ENCODE results near the gene LITAFD.

Gene LITAFD

DNA sequence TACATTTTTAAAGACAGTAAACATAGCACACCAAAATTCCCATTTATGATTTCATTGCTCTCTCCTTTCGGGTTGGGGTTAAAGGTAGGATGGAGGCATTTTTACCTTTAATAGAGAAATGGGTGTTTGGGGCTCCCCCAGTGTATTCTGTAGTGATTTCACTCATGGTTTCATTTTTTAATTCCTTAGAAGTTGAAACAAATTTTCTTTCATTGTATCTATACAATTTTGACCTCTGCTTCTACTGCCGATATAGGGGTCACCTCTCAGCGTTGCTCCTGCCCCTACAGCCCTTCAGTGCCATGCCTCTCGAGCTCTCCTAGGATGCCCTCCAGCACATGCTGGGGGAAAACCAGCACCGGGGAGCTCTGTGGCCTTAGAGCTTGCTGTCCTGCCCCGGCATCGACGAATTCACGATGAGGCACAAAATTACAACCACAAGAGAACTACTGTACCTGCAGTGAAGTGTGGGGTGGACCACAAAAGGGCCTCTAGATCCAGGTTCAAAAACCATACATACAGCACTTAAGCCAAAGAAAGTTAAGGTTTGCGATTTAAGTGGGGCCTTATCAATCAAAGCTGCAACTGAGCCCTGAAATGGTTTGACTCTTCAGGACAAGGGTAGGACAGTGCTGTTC is 39.3 kb downstream of the LITAFD start:
- no peak for DNase-seq

DNA sequence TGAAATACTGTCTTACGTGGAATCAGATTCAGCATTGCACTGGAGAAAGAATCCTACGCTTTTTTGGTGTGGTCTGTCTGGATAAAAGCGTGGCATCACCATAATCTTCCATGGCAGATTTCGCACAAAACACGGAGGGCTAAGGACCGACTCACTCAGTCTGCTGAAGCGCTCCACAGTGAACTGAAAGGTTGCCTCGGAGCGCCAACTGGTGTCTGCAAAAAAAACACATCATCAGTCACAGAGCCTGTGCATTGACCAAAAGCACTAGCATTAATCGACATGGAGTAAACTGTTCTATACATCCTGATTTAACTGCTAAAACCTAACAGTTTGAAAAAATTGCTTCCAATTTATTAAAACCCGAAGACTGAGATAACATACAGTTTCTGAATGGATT is 41.0 kb downstream of the LITAFD start:
- no peak for DNase-seq

GRCh38 chr16:8924214-8924613 is 42.1 kb downstream of the LITAFD start:
- DNase-seq = no peak

DNA sequence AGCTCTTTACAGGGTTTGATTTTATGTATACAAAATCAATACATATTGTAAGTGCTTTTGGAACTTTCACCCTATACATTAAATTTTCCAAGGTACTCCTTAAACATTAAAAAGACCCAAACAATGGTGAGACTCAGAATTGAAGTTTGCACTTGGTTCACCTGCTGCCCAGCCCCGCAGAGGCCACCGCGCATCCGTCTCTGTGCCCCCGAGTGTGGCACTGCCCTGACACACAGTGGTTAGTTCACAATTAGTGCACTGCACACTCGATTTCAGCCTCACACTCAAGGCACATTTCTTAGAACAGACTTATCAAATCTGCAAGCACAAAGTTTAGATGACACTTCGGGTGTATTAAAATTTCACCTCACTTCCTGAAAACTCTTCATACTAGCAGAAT is 43.3 kb downstream of the LITAFD start:
- DNase-seq = no peak

DNA sequence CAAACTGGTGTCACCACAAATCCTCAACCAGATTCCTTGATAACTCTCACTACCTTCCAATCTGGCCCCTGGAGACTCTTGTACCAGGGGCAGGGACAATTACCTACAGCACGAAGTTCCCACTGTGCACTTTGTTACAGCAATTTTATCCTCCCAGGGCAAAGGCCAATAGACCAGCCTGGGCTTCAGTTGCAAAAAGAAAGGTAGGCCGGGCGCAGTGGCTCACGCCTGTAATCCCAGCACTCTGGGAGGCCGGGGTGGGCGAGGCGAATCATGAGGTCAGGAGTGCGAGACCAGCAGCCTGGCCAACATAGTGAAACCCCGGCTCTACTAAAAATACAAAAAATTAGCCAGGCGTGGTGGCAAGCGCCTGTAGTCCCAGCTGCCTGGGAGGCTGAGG is 44.7 kb downstream of the LITAFD start:
- DNase-seq = no peak

DNA sequence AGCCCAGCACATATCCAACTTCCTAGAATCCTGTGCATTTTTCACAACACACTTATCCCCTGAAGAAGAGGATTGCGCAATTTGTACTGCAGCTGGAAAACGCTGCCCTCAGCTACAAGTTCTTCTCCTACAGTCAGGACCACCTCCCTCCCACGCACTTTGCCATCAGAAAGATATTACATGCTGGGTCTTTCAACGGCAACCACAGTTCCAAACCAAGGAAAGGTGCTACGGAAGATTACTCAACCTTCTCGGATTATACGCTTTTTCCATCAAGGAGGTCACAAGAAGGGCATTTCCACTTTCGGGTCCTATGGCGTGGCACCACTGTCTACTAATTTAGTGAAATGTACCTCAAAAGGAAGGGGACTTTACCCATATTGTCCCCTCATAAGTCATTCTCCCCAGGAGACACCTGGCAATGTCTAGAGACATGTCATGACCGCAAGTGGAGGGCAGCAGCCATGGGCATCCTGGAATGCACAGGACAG is 46.4 kb downstream of the LITAFD start:
- peak; percentile 7 to 12 for DNase-seq

- no peak for DNase-seq
These were observed 47.1 kb downstream of the LITAFD start for GRCh38 chr16:8929086-8929748.

DNA sequence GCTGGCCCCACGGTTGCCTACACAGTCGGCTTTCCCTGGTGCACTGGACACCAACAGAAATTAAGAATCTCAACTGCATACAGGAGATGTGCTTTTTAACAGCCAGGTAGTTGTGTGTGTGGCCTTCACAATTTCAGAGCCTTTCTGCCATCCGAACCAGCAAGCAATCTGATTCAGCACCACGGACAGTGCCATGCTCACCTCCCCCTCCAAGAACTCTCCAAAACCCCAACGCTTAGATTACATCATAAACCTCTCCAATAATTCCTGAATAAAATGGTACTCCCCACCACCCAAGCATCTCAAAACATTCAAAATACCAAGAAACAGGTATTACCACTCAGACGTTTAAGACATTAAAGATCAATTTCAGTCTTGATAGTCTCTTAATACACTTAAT is 49.7 kb downstream of the LITAFD start:
- peak; percentile 41 to 47 for DNase-seq

GRCh38 chr16:8934601-8935000 is 52.5 kb downstream of the LITAFD start:
- no peak for DNase-seq

Data from activated CD4-positive, alpha-beta T cell treated with anti-CD3 and anti-CD28 coated beads, Interleukin-2, amount 50 U/mL, for 4 hours (primary cell).